Stimulated activated CD4-positive, alpha-beta T cell treated with anti-CD3 and anti-CD28 coated beads, Interleukin-15, amount 100 ng/mL, for 1 hour (primary cell): Measurements from ENCODE around the gene MSANTD1.

Experiments used
- DNase-seq, 2 donors: peaks; one replicate each; pipeline ENCODE4 v3.0.0-alpha.2; 2020; ENCODE audit warnings: low read depth in 1 of 2, low spot score in 1 of 2

MSANTD1 gene

GRCh38 chr4:3232871-3233271 is 16.1 kb upstream of the MSANTD1 start:
- no peak for DNase-seq

- no peak for DNase-seq
Observed at GRCh38 chr4:3233391-3234071, 15.4 kb upstream of the MSANTD1 start.

- DNase-seq: no peak
Observed at GRCh38 chr4:3234171-3235029, 14.6 kb upstream of the MSANTD1 start.

- no peak for DNase-seq
Observed at GRCh38 chr4:3235030-3235345, 14.0 kb upstream of the MSANTD1 start.

- no peak for DNase-seq
Observed at GRCh38 chr4:3235581-3235980, 13.4 kb upstream of the MSANTD1 start.

- no peak for DNase-seq
Observed at GRCh38 chr4:3236326-3236878, 12.6 kb upstream of the MSANTD1 start.

- no peak for DNase-seq
Observed at GRCh38 chr4:3237266-3237665, 11.7 kb upstream of the MSANTD1 start.

- DNase-seq: no peak
Observed at GRCh38 chr4:3237712-3238560, 11.0 kb upstream of the MSANTD1 start.

- DNase-seq: no peak
Observed at GRCh38 chr4:3238721-3239120, 10.2 kb upstream of the MSANTD1 start.

- no peak for DNase-seq
Observed at GRCh38 chr4:3239303-3239702, 9.7 kb upstream of the MSANTD1 start.

GRCh38 chr4:3239998-3240920 is 8.7 kb upstream of the MSANTD1 start:
- DNase-seq: no peak

GRCh38 chr4:3240936-3241522 is 7.9 kb upstream of the MSANTD1 start:
- DNase-seq: no peak

GRCh38 chr4:3241898-3242524 is 6.9 kb upstream of the MSANTD1 start:
- no peak for DNase-seq

- no peak for DNase-seq
Observed at GRCh38 chr4:3243136-3243780, 5.7 kb upstream of the MSANTD1 start.

GRCh38 chr4:3244002-3244401 is 5.0 kb upstream of the MSANTD1 start:
- DNase-seq: no peak

- no peak for DNase-seq
Observed at GRCh38 chr4:3244747-3245146, 4.2 kb upstream of the MSANTD1 start.

GRCh38 chr4:3245676-3246075 is 3.3 kb upstream of the MSANTD1 start:
- DNase-seq: no peak

- no peak for DNase-seq
Observed at GRCh38 chr4:3246458-3247398, 2.2 kb upstream of the MSANTD1 start.
